ENCODE data around the gene MFAP2. TPM values are rescaled to one million over a fixed set of nuclear protein-coding genes. Genes with fewer than 3 reads are reported as not detected.

The MFAP2 gene
- total and polyA plus RNA-seq, 2 of the 8 experiments (the other 6 are each of a cell fraction or from before 2014, with no cell fraction given), result 172 to 326 TPM

DNA sequence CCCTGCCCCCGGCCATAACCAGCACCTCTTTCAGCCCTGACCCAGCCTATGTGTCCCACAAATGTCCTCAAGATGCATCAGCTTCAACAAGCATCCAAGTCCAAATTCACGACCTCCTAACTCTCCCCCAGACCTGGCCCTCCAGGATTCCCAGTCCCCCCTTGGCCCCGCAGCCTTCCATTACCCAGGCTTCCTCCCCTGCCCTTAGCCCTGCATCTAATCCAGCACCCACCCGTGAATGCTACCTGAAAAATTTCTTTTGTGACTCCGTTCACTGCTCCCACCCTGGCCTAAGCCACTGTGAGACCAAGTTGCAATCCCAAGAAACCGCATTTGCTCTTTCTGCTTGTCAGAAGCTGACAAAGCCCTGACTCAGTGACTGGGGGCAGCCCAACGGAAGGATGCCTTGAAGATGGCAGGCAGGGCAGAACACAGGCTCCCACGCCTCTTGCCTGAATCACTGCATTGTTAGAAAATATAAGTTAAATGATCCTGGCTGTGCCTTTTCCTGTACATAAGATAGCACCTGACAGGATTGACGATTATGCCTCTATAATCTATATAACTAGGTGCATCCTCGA, 939 bp upstream of the MFAP2 start:
- Histone ChIP-seq H2BK5ac (ENCODE audit: low read depth, low read length) (0 out of 2 replicates have a peak overlapping the region, but pooled peaks have one; percentile 54), H3K79me2 (ENCODE audit: control insufficient read depth in 1 of 2, insufficient read depth in 2 of 2, low read length in 2 of 2) (peaks cover 0 to 27% of the 10 kb centered on the region in 2 experiments; a peak in 2 of 4 replicates), H4K8ac (ENCODE audit: extremely low read depth, insufficient read depth, low read length) (no peak overlapping the region), H4K91ac (replicated peaks; ENCODE audit: insufficient read length, low read length) (no peak overlapping the region), H2AK5ac (ENCODE audit: low read depth, low read length) (no peak overlapping the region), H3K14ac (ENCODE audit: insufficient read length) (no peak overlapping the region), H3K79me1 (ENCODE audit: low read depth, low read length) (peaks cover 12% of the 10 kb centered on the region), H3K9me3 (ENCODE audit: insufficient read depth in 2 of 2, low read depth in 1 of 2, low read length in 1 of 2) (no peaks in the 10 kb centered on the region), H3K23ac (ENCODE audit: insufficient read length) (no peak overlapping the region), H3K27ac (ENCODE audit: low read depth, low read length) (no peak overlapping the region), H3K4me3 (ENCODE audit: extremely low read depth in 1 of 4, insufficient read depth in 2 of 4, low read depth in 3 of 4, low read length in 4 of 4) (no peak overlapping the region; a peak in 1 of 8 replicates), H3K27me3 (replicated peaks in 1 of 4; ENCODE audit: control insufficient read depth in 3 of 4, extremely low read depth in 1 of 4, insufficient read depth in 3 of 4, low read length in 3 of 4) (peaks cover 0 to 3% (median 0%) of the 10 kb centered on the region in 4 experiments; a peak in 1 of 7 replicates), H4K20me1 (replicated peaks in 1 of 2; ENCODE audit: control insufficient read depth in 1 of 2, insufficient read depth in 2 of 2, low read length in 2 of 2) (peaks cover 8 to 13% of the 10 kb centered on the region in 2 experiments), H2BK12ac (ENCODE audit: low read depth, low read length) (peak overlapping the region; percentile 32; the same call in 1 of the 2 replicates), H3K4me1 (replicated peaks in 1 of 4; ENCODE audit: control insufficient read depth in 3 of 4, insufficient read depth in 4 of 4, low read length in 3 of 4) (peaks cover 0 to 21% (median 14%) of the 10 kb centered on the region in 4 experiments; a peak in 6 of 7 replicates), H3K4me2 (ENCODE audit: insufficient read depth in 1 of 2, low read depth in 2 of 2, low read length in 2 of 2) (peak overlapping the region in 1 of 2 experiments; percentile 83; a peak in 1 of 4 replicates), H2BK120ac (replicated peaks; ENCODE audit: low read depth, low read length) (no peak overlapping the region), H3K56ac (replicated peaks; ENCODE audit: insufficient read length, low read depth, low read length) (no peak overlapping the region), H3K23me2 (ENCODE audit: low read depth, low read length) (peaks cover 6% of the 10 kb centered on the region), H2BK20ac (ENCODE audit: low read length) (peak overlapping the region; percentile 75; the same call in 1 of the 2 replicates), H2BK15ac (ENCODE audit: low read length) (no peak overlapping the region), H2AFZ (ENCODE audit: low read length) (no peak overlapping the region), H3K4ac (replicated peaks; ENCODE audit: insufficient read length, low read depth, low read length) (no peak overlapping the region), H3K36me3 (ENCODE audit: control insufficient read depth in 2 of 4, insufficient read depth in 4 of 4, low read length in 3 of 4) (peaks cover 4 to 18% (median 13%) of the 10 kb centered on the region in 4 experiments), H4K5ac (ENCODE audit: insufficient read length, low read depth, low read length) (no peak overlapping the region), H3K18ac (ENCODE audit: extremely low read depth, low read length) (0 out of 2 replicates have a peak overlapping the region, but pooled peaks have one; percentile 19), H3K9ac (replicated peaks in 1 of 4; ENCODE audit: extremely low read depth in 1 of 4, low read depth in 3 of 4, low read length in 3 of 4) (no peak overlapping the region)
- TF ChIP-seq CHD1 (IDR thresholded peaks at IDR 0.05; ENCODE audit: low read depth, low read length) (no peak), TEAD4 (IDR thresholded peaks at IDR 0.05; ENCODE audit: low read depth, low read length) (no peak), ATF3 (IDR thresholded peaks at IDR 0.05; ENCODE audit: insufficient read depth, low read depth, low read length) (no peak), PHF8 (conservative IDR thresholded peaks at IDR 0.05; ENCODE audit: low read depth, low read length) (no peak)
- no peak for FAIRE-seq
- POLR2A ChIA-PET (ENCODE audit: partially characterized antibody), result interaction anchor here (1.1 to 6.6 kb wide), 9 partner anchors 8 to 74 kb away, joined by 3 to 92 read pairs (median 5); partner anchors contain the start of gene CROCC
- 83% methylated on average over 10 of the region's 10 CpGs; no CpG with 5 or more reads in 1 of the 2 experiments for WGBS, 2 experiments (ENCODE audit: extremely low coverage in 1 of 2, insufficient coverage in 1 of 2, insufficient read length in 1 of 2, insufficient replicate concordance in 2 of 2, low coverage in 1 of 2, low lambda C conversion rate in 2 of 2, missing lambda C conversion rate in 1 of 2)
- no peak for DNase-seq (ENCODE audit: low read depth in 1 of 2, low spot score in 2 of 2)
- CTCF ChIA-PET (ENCODE audit: partially characterized antibody), result interaction anchor here (0.7 to 14.2 kb wide), 10 partner anchors 10 to 66 kb away, joined by 3 to 267 read pairs (median 3); no protein-coding TSS in a partner anchor
